SK-N-MC (cell line): ENCODE measurements around the gene ESPL1.
A peak's percentile ranks its signal among the peaks of the same experiment; 100 is the strongest.

Experiments used
- DNase-seq: peaks from one replicate; pipeline ENCODE4 v3.0.0-alpha.2; 2011; ENCODE audit warnings: low read depth, low spot score
- H3K27ac ChIP-seq: fragments of 200-600 bp; sonication (generic); 2 replicates; pipeline ENCODE4 v1.5.1; 2016; ENCODE audit warnings: mixed run types
- H3K36me3 ChIP-seq: fragments of 200-600 bp; sonication (generic); 2 replicates; pipeline ENCODE4 v1.6.1; 2017; ENCODE audit warnings: antibody characterized with exemption, low read length, mixed read lengths; ENCODE audit not compliant: insufficient read depth
- H3K4me3 ChIP-seq: fragments of 200-600 bp; sonication (generic); 2 replicates; pipeline ENCODE4 v1.5.1; 2016
- H3K9ac ChIP-seq: fragments of 200-600 bp; sonication (generic); 2 replicates; pipeline ENCODE4 v1.8.0; 2017; ENCODE audit warnings: mixed run types, mixed read lengths; ENCODE audit not compliant: insufficient read length
- H3K9me3 ChIP-seq: fragments of 200-600 bp; sonication (generic); 2 replicates; pipeline ENCODE4 v1.6.1; 2017; ENCODE audit warnings: low read depth, mild to moderate bottlenecking, antibody characterized with exemption, low read length, moderate library complexity, mixed read lengths
- EZH2 ChIP-seq: fragments of 200-600 bp; sonication (generic); IDR thresholded peaks from one replicate; pipeline ENCODE4 v1.6.1; 2017; ENCODE audit warnings: antibody characterized with exemption
- FOXP2 ChIP-seq: optimal IDR thresholded peaks from 2 replicates; pipeline ENCODE3; 2011; ENCODE audit warnings: mild to moderate bottlenecking, moderate library complexity; ENCODE audit not compliant: insufficient read depth; ENCODE audit errors: extremely low read length, control extremely low read depth
- POLR2AphosphoS5 ChIP-seq: IDR thresholded peaks from 2 replicates; pipeline ENCODE4 v1.6.1; 2012; ENCODE audit warnings: mild to moderate bottlenecking, low read depth, low read length, borderline replicate concordance

ESPL1 gene

GRCh38 chr12:53227836-53228235, 40.3 kb upstream of the ESPL1 start:
- H3K4me3 ChIP-seq = no peak overlapping the region
- no peak for DNase-seq
- H3K9me3 ChIP-seq = no peaks in the 10 kb centered on the region
- TF ChIP-seq EZH2 = no peak
- TF ChIP-seq POLR2AphosphoS5 = no peak
- no peak for TF ChIP-seq FOXP2
- peak overlapping the region; percentile 46; the same call in 1 of the 2 replicates for H3K27ac ChIP-seq
- peaks cover 5% of the 10 kb centered on the region; the same call in 1 of the 2 replicates for H3K36me3 ChIP-seq
- H3K9ac ChIP-seq = no peak overlapping the region

- DNase-seq = no peak
- Histone ChIP-seq H3K9me3 (no peaks in the 10 kb centered on the region), H3K4me3 (no peak overlapping the region), H3K36me3 (peaks cover 5% of the 10 kb centered on the region; the same call in 1 of the 2 replicates), H3K27ac (no peak overlapping the region), H3K9ac (no peak overlapping the region)
- TF ChIP-seq EZH2 (no peak), FOXP2 (no peak), POLR2AphosphoS5 (no peak)
Measured at GRCh38 chr12:53229454-53229853, 38.6 kb upstream of the ESPL1 start.

- TF ChIP-seq FOXP2 (no peak), POLR2AphosphoS5 (no peak)
- Histone ChIP-seq H3K9me3 (no peaks in the 10 kb centered on the region), H3K36me3 (peaks cover 5% of the 10 kb centered on the region; the same call in 1 of the 2 replicates), H3K9ac (no peak overlapping the region), H3K4me3 (no peak overlapping the region), H3K27ac (peak overlapping the region; percentile 46; the same call in 1 of the 2 replicates)
- no peak for DNase-seq
Measured at GRCh38 chr12:53230108-53230845, 37.8 kb upstream of the ESPL1 start.

- no peak for TF ChIP-seq FOXP2
- TF ChIP-seq POLR2AphosphoS5 = no peak
- no peak for TF ChIP-seq EZH2
- peaks cover 5% of the 10 kb centered on the region; the same call in 1 of the 2 replicates for H3K36me3 ChIP-seq
- peak overlapping the region; percentile 93 for H3K4me3 ChIP-seq
- peak overlapping the region; percentile 76 for H3K9ac ChIP-seq
- peak overlapping the region; percentile 27; the same call in 1 of the 2 replicates for H3K27ac ChIP-seq
- no peak for DNase-seq
- no peaks in the 10 kb centered on the region for H3K9me3 ChIP-seq
Measured at GRCh38 chr12:53231671-53231920, 36.5 kb upstream of the ESPL1 start.

- Histone ChIP-seq H3K9ac (peak within 1 kb of the TSS; percentile 76), H3K27ac (peak within 1 kb of the TSS; percentile 78; the same call in 1 of the 2 replicates), H3K9me3 (no peaks in the 10 kb centered on the region), H3K4me3 (peak within 1 kb of the TSS; percentile 93), H3K36me3 (peaks cover 4% of the 10 kb centered on the region; the same call in 1 of the 2 replicates)
- no peak for DNase-seq
- no peak for TF ChIP-seq POLR2AphosphoS5
- no peak for TF ChIP-seq EZH2
Measured at GRCh38 chr12:53231921-53232645, 36.0 kb upstream of the ESPL1 start, which contains the start of gene RARG. Gene RARG (minus strand): TSS chr12:53232209. CDS start chr12:53227545, 4,664 bp downstream.

GRCh38 chr12:53232646-53233461, 35.2 kb upstream of the ESPL1 start:
- Histone ChIP-seq H3K9me3 (no peaks in the 10 kb centered on the region), H3K9ac (peak overlapping the region; percentile 45), H3K4me3 (peak overlapping the region; percentile 87), H3K27ac (peak overlapping the region; percentile 78), H3K36me3 (no peaks in the 10 kb centered on the region)
- no peak for DNase-seq
- no peak for TF ChIP-seq FOXP2
- TF ChIP-seq EZH2 = no peak
- TF ChIP-seq POLR2AphosphoS5 = no peak

- H3K27ac ChIP-seq = peak overlapping the region; percentile 78; the same call in 1 of the 2 replicates
- no peak for DNase-seq
- H3K4me3 ChIP-seq = peak overlapping the region; percentile 58
- H3K36me3 ChIP-seq = no peaks in the 10 kb centered on the region
- H3K9me3 ChIP-seq = no peaks in the 10 kb centered on the region
- TF ChIP-seq POLR2AphosphoS5 (no peak), FOXP2 (no peak)
- H3K9ac ChIP-seq = no peak overlapping the region
Measured at GRCh38 chr12:53233671-53234121, 34.4 kb upstream of the ESPL1 start.
